Activated CD4-positive, CD25-positive, alpha-beta regulatory T cell treated with anti-CD3 and anti-CD28 coated beads, Interleukin-2, amount 50 U/mL, for 24 hours (primary cell): ENCODE measurements around the gene SAG.
"Not testable (repeated sequence)": the region's sequence is repeated elsewhere in the genome, so short reads cannot be mapped to it uniquely, and the experiment has no call there.

Experiments
- ATAC-seq, 2 donors: fragments of 150-1000 bp; cut with Tn5 transposase; one replicate each; pipeline ENCODE4 v1.10.0; 2021; ENCODE audit warnings: mild to moderate bottlenecking in 1 of 2, moderate library complexity in 1 of 2

The SAG gene

GRCh38 chr2:233334915-233335314, 27.3 kb downstream of the SAG start:
- no peak for ATAC-seq

- ATAC-seq, result not testable (repeated sequence)
Observed at GRCh38 chr2:233336091-233336490, 28.5 kb downstream of the SAG start.

- ATAC-seq, result no peak
Observed at GRCh38 chr2:233336541-233336940, 28.9 kb downstream of the SAG start.

GRCh38 chr2:233338046-233338445, 30.4 kb downstream of the SAG start:
- ATAC-seq, result no peak

- ATAC-seq, result no peak
Observed at GRCh38 chr2:233338812-233339368, 31.3 kb downstream of the SAG start.

- no peak for ATAC-seq
Observed at GRCh38 chr2:233339427-233339826, 31.8 kb downstream of the SAG start.

GRCh38 chr2:233341296-233341695, 33.7 kb downstream of the SAG start:
- no peak for ATAC-seq

- no peak for ATAC-seq
Observed at GRCh38 chr2:233342301-233342700, 34.7 kb downstream of the SAG start.

- no peak for ATAC-seq
Observed at GRCh38 chr2:233343171-233343705, 35.6 kb downstream of the SAG start.

GRCh38 chr2:233346376-233346775, 38.8 kb downstream of the SAG start:
- no peak for ATAC-seq

GRCh38 chr2:233346930-233347329, 39.3 kb downstream of the SAG start:
- no peak for ATAC-seq

- no peak for ATAC-seq
Observed at GRCh38 chr2:233349005-233349998, 41.7 kb downstream of the SAG start.

- peak; percentile 50 to 60 for ATAC-seq
Observed at GRCh38 chr2:233350708-233351107, 43.1 kb downstream of the SAG start.

GRCh38 chr2:233351423-233351822, 43.8 kb downstream of the SAG start:
- no peak for ATAC-seq

- ATAC-seq, result no peak
Observed at GRCh38 chr2:233352141-233352842, 44.7 kb downstream of the SAG start.

- no peak for ATAC-seq
Observed at GRCh38 chr2:233353101-233353768, 45.6 kb downstream of the SAG start.

GRCh38 chr2:233353769-233354499, 46.3 kb downstream of the SAG start, which contains the start of gene DGKD:
DGKD (plus strand) TSS chr2:233354494; CDS start chr2:233354519, 25 bp downstream.
- ATAC-seq, result peak; percentile 71 to 77

GRCh38 chr2:233354500-233354924, 46.9 kb downstream of the SAG start:
- peak; percentile 30 for ATAC-seq

GRCh38 chr2:233354971-233355574, 47.5 kb downstream of the SAG start:
- ATAC-seq, result no peak

- no peak for ATAC-seq
Observed at GRCh38 chr2:233355916-233356315, 48.3 kb downstream of the SAG start.
